GM12864 (cell line): ENCODE data around the gene PPP1R11.
"Not testable (repeated sequence)": the region's sequence is repeated elsewhere in the genome, so short reads cannot be mapped to it uniquely, and the experiment has no call there.

Source experiments
- DNase-seq: peaks from one replicate; pipeline ENCODE4 v3.0.0-alpha.2; 2011; ENCODE audit warnings: low read depth
- H3K4me3 ChIP-seq: 2 replicates; pipeline ENCODE4 v1.5.1; 2011; ENCODE audit warnings: mild to moderate bottlenecking, low read depth, low read length, control low read depth
- TF ChIP-seq, protein P1 (sequence below): IDR thresholded peaks from 2 replicates; pipeline ENCODE4 v1.5.1; 2011; ENCODE audit warnings: low read depth, mild to moderate bottlenecking, moderate library complexity, low read length, control low read depth, inconsistent platforms; ENCODE audit errors: missing control alignments

The PPP1R11 gene

DNA sequence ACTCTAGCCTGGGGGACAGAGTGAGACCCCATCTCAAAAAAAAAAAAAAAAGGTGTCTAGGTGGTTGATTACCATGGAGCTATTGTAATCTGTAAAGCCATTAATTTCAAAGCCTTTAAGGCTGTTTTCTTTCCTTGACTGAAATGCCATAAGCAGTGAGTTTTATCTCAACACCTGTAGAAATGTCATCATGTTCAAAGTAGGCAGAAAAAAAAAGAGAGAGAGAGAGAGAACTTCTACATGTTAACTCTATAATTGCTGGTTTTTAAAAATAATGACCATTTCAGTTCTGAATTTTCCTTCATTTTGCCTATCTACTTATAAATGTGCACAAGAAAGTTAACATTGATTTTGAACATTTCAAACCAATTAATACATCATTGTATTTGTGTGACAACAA lies 35.6 kb upstream of the PPP1R11 start:
- TF ChIP-seq, protein P1, sequence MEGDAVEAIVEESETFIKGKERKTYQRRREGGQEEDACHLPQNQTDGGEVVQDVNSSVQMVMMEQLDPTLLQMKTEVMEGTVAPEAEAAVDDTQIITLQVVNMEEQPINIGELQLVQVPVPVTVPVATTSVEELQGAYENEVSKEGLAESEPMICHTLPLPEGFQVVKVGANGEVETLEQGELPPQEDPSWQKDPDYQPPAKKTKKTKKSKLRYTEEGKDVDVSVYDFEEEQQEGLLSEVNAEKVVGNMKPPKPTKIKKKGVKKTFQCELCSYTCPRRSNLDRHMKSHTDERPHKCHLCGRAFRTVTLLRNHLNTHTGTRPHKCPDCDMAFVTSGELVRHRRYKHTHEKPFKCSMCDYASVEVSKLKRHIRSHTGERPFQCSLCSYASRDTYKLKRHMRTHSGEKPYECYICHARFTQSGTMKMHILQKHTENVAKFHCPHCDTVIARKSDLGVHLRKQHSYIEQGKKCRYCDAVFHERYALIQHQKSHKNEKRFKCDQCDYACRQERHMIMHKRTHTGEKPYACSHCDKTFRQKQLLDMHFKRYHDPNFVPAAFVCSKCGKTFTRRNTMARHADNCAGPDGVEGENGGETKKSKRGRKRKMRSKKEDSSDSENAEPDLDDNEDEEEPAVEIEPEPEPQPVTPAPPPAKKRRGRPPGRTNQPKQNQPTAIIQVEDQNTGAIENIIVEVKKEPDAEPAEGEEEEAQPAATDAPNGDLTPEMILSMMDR = no peak

DNA sequence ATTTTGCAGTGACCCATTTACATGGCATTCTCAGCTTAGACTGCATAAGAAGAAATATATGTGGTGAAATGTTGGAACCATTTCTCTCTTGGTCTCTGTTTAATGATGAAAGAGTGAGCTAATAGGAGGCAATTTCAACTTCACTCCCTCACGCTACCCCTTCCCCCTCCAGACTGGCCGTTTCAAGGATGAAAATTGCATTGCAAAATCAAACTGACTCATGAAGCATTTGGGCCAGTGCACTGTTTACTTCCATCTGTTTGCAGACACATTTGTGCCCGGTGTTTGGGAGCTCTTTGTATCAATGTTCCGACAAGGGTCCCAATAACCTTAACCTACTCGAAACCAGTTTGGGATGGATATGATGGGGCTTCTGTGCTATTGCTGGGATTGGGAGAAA lies 33.6 kb upstream of the PPP1R11 start:
- DNase-seq, H3K4me3 ChIP-seq: not testable (repeated sequence)

More for the DNA sequence above, 35.6 kb upstream of the PPP1R11 start:
- no peak for DNase-seq
- H3K4me3 ChIP-seq = no peak overlapping the region

DNA sequence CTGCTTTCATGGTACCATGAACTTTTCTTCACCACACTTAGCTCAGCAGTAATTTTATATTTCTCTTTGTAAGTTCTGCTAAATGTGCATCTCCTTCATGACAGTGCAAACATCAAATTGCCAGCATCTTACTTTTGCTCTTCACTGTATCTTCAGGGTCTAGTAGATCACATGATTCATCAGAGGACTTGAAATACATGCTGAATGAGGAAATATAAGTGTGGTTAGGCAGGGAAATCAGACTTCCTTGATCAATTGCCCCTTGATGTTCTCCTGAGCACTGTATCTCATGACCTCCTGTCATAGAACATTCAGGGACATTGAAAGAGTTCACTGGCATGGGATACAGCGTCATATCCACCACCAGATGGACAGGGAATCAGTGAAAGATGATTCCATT lies 31.2 kb upstream of the PPP1R11 start:
- TF ChIP-seq, protein P1 = no peak
- H3K4me3 ChIP-seq = no peak overlapping the region
- no peak for DNase-seq

DNA sequence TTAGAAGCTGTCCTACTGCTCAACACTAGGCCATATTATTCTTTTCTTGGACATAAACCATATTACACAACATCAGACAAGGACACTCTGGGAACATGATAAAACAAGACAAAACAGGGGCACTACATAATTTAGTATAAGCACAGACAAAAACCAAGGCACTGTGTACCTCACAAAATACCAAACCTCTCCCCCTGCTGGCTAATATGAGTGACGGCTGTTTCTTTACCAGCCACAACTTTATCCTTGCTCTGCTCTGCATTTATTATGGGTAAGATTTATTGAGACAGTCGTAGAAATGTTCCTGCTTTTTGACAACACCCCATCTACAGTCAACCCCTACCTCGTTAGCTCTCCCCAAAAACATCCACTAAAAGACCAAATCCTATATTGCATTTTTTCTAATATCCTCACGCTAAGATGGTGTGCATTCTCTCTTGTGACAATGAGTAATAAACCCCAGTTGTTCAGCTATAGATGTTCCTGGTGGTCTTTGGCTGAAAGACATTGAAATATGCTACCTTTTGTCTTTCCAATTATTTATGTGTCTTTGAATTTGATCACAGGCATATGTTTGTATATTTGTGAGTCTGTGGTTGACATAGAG lies 29.7 kb upstream of the PPP1R11 start:
- no peak overlapping the region for H3K4me3 ChIP-seq
- TF ChIP-seq, protein P1 = peak; percentile 76
- no peak for DNase-seq

DNA sequence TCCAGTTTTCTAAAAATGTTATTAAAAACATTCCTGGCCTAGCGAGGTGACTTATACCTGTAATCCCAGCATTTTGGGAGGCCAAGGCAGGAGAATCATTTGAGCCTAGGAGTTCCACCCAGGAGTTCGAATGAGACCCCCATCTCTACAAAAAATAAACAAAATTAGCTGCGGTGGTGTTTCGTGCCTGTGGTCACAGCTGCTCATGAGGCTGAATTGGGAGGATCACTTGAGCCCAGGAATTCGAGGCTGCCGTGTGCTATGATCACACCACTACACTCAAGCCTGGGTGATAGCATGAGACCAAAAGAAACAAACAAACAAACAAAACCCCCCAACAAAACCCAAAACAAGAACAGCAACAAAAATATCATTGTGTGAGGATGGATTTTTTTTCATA lies 25.8 kb upstream of the PPP1R11 start:
- H3K4me3 ChIP-seq = no peak overlapping the region
- DNase-seq = no peak
- TF ChIP-seq, protein P1 = no peak

DNA sequence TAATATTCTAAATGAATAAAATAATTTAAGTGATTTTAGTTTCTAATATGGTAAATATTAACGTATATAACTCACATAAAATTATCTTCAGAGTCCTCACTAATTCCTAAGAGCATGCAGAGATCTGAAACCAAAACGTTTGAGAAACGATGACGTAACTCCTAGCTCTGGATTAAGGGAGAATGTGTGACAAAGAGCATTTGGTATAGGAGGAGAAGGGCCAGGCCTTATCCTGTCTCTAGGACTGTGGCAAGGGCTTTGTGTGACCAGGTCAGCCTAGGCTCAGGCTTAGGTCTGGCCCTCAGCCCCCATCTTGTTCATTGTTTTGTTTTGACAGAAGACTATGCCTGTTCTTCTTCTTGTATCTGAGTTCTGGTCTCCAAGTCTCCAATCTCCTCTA lies 25.2 kb upstream of the PPP1R11 start:
- TF ChIP-seq, protein P1 = no peak
- no peak overlapping the region for H3K4me3 ChIP-seq
- no peak for DNase-seq

DNA sequence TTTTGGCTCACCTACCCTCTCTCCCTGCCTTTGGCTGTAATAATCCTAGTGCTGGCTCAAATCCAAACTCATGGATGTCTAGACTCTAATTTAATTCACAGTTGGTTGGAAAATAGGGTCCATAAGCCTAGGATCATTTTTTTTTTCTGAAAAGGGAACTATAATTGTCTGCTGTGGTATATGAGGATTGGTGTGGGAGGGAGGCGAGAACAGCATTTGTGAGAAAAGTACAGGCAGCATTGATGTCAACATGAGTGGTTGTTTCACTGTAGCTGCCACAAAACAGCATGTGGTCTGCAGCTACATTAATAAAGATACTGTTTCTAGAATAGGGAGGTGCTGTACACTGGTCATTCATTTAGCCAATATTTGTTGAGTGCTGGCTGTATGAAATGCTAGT lies 24.5 kb upstream of the PPP1R11 start:
- TF ChIP-seq, protein P1 = no peak
- H3K4me3 ChIP-seq = no peak overlapping the region
- DNase-seq = no peak
